Stimulated activated CD4-positive, alpha-beta T cell treated with anti-CD3 and anti-CD28 coated beads, Interleukin-2, amount 100 ng/mL, for 4 hours (primary cell): ENCODE data around the gene KRT71.

Source experiments
- DNase-seq: peaks from one replicate; pipeline ENCODE4 v3.0.0-alpha.2; 2020; ENCODE audit warnings: low read depth

The KRT71 gene

DNA sequence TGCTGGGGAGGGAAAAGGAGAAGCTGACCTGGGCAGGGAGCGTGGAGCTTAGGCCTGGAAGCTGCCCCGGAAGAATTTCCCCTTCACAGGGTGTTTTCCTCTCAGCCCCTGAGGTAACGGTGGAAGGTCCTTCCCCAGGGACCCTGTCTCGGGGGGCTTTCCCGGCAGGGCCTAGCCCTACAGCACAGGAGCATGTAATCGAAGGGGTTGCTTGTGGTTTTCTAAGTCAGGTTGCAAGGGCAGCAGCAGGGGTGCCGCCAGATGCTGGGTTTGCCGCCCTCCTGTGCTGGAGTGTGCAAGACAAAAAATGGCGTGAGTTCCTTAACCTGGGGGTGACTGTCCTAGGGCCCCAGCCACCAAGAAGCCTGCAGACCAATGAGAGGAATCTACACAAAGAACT is 22.3 kb upstream of the KRT71 start:
- DNase-seq: no peak

GRCh38 chr12:52573743-52574142 is 20.8 kb upstream of the KRT71 start, which contains the start of gene KRT74:
TSS of gene KRT74 (minus strand) at chr12:52573843. CDS start at chr12:52573777, 66 bp downstream.
- no peak for DNase-seq

GRCh38 chr12:52573306-52573705 is 20.4 kb upstream of the KRT71 start:
- DNase-seq: no peak

DNA sequence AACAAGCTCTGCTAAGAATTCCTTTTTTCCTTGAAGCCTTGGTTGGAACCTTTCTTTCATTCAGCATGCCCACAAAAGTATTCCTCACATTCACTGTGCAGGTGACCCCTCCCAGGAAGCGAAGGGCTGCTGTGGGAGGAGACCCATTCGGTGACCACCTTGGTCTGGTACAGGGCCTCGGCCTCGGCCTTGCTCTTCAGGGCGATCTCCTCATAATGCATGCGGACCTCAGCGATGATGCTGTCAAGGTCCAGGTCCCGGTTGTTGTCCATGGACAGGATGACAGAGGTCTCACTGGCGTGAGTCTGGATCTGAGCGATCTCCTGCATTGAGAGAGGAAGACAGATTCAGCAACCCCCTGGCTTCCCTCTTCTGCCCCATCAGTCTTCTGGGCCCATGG is 17.6 kb upstream of the KRT71 start:
- DNase-seq: no peak

- no peak for DNase-seq
Observed at GRCh38 chr12:52568111-52568510, 15.2 kb upstream of the KRT71 start.

- no peak for DNase-seq
Observed at GRCh38 chr12:52566847-52567291, 13.9 kb upstream of the KRT71 start.

- DNase-seq: no peak
Observed at GRCh38 chr12:52564582-52564981, 11.6 kb upstream of the KRT71 start.

- DNase-seq: no peak
Observed at GRCh38 chr12:52561880-52562449, 9.0 kb upstream of the KRT71 start.

GRCh38 chr12:52559979-52560378 is 7.0 kb upstream of the KRT71 start:
- no peak for DNase-seq

GRCh38 chr12:52558781-52559445 is 6.0 kb upstream of the KRT71 start:
- no peak for DNase-seq

DNA sequence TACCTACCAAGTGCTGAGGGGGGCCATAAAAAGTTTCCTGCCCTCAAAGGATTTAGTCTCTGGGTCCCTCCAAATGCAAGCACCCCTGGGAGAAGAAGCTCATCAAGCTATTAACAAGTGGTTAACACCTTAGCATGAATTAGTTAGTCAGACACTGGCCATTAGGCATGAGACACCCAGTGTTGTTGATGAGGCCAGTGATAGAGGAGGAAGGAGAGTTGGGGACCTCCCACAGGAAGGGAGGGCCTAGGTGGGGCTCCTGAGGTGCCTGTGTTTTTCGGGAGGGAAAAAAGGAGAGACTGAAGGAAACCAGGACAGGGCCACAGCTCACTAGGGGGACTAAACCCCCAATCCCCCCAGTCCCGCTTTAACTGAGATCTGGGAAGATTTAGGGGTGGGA is 4.5 kb upstream of the KRT71 start:
- no peak for DNase-seq

DNA sequence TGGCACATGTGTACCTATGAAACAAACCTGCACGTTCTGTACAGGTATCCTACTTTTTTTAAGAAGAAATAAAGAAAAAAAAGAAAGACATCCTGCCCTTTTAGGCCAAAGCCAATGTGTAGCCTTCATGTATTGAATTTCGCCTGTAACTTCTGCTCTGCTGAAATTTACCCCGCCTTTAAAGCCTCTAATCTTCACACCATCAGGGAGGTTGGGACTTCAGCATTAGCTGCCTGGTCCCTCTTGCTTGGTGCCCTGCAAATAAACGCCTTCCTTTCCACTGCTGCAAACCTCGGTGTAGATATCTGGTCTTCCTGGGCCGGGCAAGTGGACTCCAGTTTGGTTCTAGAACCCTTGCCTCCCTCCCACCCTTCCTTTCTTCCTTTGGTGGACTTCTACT is 2.6 kb upstream of the KRT71 start:
- DNase-seq: no peak

- DNase-seq: no peak
Observed at GRCh38 chr12:52552055-52552454, 890 bp downstream of the KRT71 start.

- no peak for DNase-seq
Observed at GRCh38 chr12:52551216-52551865, 1.6 kb downstream of the KRT71 start.

DNA sequence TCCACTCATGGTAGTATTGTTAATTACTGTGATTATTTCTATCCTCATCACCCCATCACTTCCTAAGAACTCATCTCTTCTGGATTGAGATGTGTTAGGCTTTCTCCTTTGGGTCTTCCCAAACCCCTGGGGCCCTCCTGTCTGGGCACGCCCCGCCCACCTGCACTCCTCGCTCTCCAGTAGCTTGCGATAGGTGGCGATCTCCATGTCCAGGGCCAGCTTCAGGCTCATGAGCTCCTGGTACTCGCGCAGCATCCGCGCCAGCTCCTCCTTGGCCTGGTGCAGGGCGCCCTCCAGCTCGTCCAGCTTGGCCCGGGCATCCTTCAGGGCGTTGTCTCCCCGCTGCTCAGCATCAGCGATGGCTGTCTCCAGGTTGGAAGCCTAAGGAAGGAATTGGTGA is 6.8 kb downstream of the KRT71 start:
- no peak for DNase-seq

GRCh38 chr12:52543985-52544883 is 8.7 kb downstream of the KRT71 start:
- DNase-seq: no peak

- DNase-seq: no peak
Observed at GRCh38 chr12:52542785-52543318, 10.1 kb downstream of the KRT71 start.

GRCh38 chr12:52542157-52542556 is 10.8 kb downstream of the KRT71 start:
- no peak for DNase-seq

DNA sequence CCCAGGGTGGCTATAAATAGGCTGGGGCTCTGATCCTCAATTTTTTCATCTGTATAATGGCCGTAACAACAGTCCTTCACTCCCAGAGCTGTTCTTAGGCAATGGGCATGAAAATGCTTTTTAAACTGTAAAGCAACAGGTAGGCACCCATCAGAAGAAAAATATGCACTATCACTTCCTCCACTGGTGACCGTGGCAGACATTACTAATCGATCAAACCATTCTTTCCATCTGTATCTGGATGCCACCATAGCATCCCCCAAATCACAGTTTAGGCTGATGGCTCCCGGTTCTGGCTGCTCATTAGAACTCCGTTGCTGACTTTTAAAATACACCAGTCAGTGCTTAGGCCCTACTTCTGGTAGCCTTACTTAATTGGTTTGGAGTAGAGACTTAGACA is 11.2 kb downstream of the KRT71 start:
- no peak for DNase-seq

- DNase-seq: no peak
Observed at GRCh38 chr12:52540531-52540930, 12.4 kb downstream of the KRT71 start.

GRCh38 chr12:52539821-52540173 is 13.1 kb downstream of the KRT71 start:
- no peak for DNase-seq

DNA sequence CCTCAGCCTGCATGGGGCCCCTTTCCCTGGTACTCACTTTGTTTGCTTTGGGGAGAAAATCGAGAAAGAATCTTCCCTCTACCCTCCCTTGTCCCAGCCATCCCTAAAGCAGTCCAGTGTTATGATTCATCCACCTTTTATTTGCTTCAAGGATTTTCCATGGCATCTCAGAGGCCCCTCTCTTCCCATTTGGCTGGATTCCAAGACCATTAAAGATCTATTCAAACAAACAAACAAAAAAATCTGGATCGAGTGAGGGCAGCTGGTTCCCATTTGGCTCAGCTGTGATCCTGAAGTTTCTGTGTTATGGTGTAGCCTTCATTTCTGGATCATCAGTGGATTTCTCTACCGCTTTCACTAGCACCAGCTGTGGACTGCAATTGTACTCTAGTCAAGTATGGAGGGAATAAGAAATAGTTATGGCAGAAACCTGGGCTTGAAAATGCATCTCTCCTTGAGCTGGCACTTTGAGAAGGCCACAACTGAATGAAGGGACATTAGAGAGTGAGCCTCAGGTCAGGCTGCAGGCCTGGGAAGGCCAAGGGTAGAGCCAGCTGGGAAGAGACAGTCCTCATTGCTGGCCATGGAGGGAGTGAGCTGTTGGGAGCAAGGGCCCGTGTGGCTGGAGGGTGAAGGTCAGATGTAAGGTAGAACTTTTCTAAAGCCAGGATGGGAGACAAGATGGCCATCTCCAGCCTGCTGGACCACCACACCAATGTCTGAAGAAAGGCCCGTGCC is 13.7 kb downstream of the KRT71 start:
- DNase-seq: no peak
